DND-41 (cell line): ENCODE results near the gene PTPRO.

Source experiments
- ATAC-seq: fragments of 200-7000 bp; cut with Tn5 transposase; 3 replicates; pipeline ENCODE4 v1.9.1; 2021; ENCODE audit warnings: low read depth; ENCODE audit not compliant: insufficient read depth
- DNase-seq: peaks from one replicate; pipeline ENCODE4 v3.0.0-alpha.2; 2020
- H2AFZ ChIP-seq: 2 replicates; pipeline ENCODE4 v1.6.0; 2012; ENCODE audit warnings: low read depth, low read length
- H3K27ac ChIP-seq: 2 replicates; pipeline ENCODE4 v1.5.1; 2012; ENCODE audit warnings: low read length, inconsistent platforms
- H3K27me3 ChIP-seq: fragments of 200-600 bp; sonication (generic); 2 replicates; pipeline ENCODE4 v1.6.0; 2012; ENCODE audit warnings: low read length, mild to moderate bottlenecking, inconsistent platforms; ENCODE audit not compliant: insufficient read depth, poor library complexity
- H3K36me3 ChIP-seq: 2 replicates; pipeline ENCODE4 v1.5.1; 2012; ENCODE audit warnings: low read length, inconsistent platforms; ENCODE audit not compliant: insufficient read depth
- H3K4me1 ChIP-seq: 2 replicates; pipeline ENCODE4 v1.5.1; 2012; ENCODE audit warnings: mild to moderate bottlenecking, low read length; ENCODE audit not compliant: insufficient read depth
- H3K4me2 ChIP-seq: 2 replicates; pipeline ENCODE4 v1.6.0; 2012; ENCODE audit warnings: mild to moderate bottlenecking, moderate library complexity, low read length, inconsistent platforms; ENCODE audit not compliant: insufficient read depth
- H3K4me3 ChIP-seq, 2 experiments: fragments of 200-600 bp in 1 of 2; shearing (Covaris generic) in 1 of 2; 2 replicates each; pipeline ENCODE4 v1.5.1; 2012 to 2016; ENCODE audit warnings: inconsistent platforms in 2 of 2, low read length in 2 of 2, mild to moderate bottlenecking in 2 of 2, low read depth in 1 of 2, moderate library complexity in 1 of 2
- H3K79me2 ChIP-seq: 2 replicates; pipeline ENCODE4 v1.6.0; 2012; ENCODE audit warnings: low read length, inconsistent platforms; ENCODE audit not compliant: insufficient read depth
- H3K9ac ChIP-seq: 2 replicates; pipeline ENCODE4 v1.6.0; 2012; ENCODE audit warnings: low read depth, mild to moderate bottlenecking, inconsistent platforms, low read length, moderate library complexity
- H3K9me3 ChIP-seq: 2 replicates; pipeline ENCODE4 v1.5.1; 2012; ENCODE audit warnings: low read length, moderate library complexity, mild to moderate bottlenecking, inconsistent platforms; ENCODE audit not compliant: insufficient read depth, severe bottlenecking
- H4K20me1 ChIP-seq: 2 replicates; pipeline ENCODE4 v1.6.0; 2012; ENCODE audit warnings: low read length; ENCODE audit not compliant: insufficient read depth
- EZH2 ChIP-seq: IDR thresholded peaks from 3 replicates; pipeline ENCODE4 v1.6.1; 2012; ENCODE audit warnings: borderline replicate concordance, low read depth, mild to moderate bottlenecking, moderate library complexity, low read length, inconsistent platforms; ENCODE audit not compliant: severe bottlenecking
- TF ChIP-seq, protein P1 (sequence below): IDR thresholded peaks from 2 replicates; pipeline ENCODE4 v1.5.1; 2012; ENCODE audit warnings: borderline replicate concordance, low read length, moderate library complexity, mild to moderate bottlenecking; ENCODE audit not compliant: poor library complexity, severe bottlenecking; ENCODE audit errors: extremely low read depth

The PTPRO gene

DNA sequence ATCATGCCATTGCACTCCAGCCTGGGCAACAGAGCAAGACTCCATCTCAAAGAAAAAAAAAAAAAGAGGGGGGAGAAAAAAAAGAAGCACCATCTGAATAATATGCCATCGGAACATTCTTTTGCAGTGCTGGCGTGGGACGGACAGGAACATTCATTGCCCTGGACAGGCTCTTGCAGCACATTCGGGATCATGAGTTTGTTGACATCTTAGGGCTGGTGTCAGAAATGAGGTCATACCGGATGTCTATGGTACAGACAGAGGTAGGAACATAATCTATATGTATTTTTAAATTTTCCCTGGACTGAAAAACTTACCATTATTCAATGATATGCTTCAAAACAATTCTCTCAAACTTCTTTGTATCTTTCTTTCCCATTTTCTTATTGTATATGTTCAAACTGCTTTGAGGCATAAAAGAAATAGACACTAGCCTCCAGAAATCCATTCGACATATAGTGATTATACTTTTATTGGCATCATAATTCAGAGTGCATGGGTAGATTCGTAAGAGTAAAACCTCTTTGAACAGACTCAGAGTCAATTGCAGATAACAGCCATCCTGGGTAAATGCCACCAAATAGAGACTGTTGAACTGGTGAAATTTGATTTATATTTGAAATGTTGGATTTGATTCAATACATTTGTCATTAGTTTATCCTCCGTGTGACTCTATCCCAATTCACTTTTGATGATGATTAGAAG, 267.2 kb downstream of the PTPRO start:
- ATAC-seq (no peak), DNase-seq (no peak)
- Histone ChIP-seq H3K36me3 (no peaks in the 10 kb centered on the region), H3K4me3 (no peak overlapping the region), H3K9ac (no peak overlapping the region), H3K27me3 (no peaks in the 10 kb centered on the region), H3K4me1 (peaks cover 7% of the 10 kb centered on the region), H3K27ac (no peak overlapping the region), H4K20me1 (no peaks in the 10 kb centered on the region), H2AFZ (no peak overlapping the region), H3K79me2 (no peaks in the 10 kb centered on the region), H3K4me2 (no peak overlapping the region), H3K9me3 (no peaks in the 10 kb centered on the region)
- no peak for TF ChIP-seq EZH2
- TF ChIP-seq, protein P1, sequence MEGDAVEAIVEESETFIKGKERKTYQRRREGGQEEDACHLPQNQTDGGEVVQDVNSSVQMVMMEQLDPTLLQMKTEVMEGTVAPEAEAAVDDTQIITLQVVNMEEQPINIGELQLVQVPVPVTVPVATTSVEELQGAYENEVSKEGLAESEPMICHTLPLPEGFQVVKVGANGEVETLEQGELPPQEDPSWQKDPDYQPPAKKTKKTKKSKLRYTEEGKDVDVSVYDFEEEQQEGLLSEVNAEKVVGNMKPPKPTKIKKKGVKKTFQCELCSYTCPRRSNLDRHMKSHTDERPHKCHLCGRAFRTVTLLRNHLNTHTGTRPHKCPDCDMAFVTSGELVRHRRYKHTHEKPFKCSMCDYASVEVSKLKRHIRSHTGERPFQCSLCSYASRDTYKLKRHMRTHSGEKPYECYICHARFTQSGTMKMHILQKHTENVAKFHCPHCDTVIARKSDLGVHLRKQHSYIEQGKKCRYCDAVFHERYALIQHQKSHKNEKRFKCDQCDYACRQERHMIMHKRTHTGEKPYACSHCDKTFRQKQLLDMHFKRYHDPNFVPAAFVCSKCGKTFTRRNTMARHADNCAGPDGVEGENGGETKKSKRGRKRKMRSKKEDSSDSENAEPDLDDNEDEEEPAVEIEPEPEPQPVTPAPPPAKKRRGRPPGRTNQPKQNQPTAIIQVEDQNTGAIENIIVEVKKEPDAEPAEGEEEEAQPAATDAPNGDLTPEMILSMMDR: no peak

DNA sequence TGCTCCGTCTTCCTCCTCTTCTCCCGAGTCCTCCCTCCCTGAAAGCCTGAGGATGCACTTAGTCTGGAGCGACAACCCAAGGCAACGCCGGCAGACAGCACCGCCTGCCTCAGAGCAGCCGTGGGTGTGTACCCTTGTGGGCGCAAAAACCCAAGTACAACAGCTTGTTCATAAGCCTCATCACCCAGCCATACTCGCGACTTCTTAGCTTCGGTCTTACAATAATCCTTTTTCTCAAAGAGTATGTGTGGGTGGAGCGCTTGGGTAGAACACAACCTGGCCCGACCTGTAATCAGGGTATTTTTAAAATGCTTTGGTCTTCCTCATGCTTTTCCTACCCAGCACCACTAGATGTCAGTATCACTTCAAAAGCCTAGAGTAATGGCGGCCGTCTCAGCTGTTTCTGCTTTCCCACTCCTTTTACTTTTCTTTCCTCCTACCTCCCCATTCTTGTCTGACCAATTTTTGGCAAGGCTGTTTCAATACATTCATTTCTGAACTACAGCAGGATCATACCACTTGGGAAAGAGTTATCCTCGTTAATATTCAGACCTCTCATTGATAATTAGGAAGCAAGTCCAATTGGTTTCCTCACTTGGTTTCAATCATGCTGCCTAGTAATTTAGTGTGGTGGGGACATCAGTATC, 268.0 kb downstream of the PTPRO start:
- Histone ChIP-seq H2AFZ (peak overlapping the region; percentile 87), H3K4me2 (peak overlapping the region; percentile 61), H3K4me1 (peaks cover 7% of the 10 kb centered on the region), H3K9ac (0 out of 2 replicates have a peak overlapping the region, but pooled peaks have one; percentile 8), H3K27me3 (no peaks in the 10 kb centered on the region), H3K36me3 (no peaks in the 10 kb centered on the region), H3K79me2 (no peaks in the 10 kb centered on the region), H3K9me3 (no peaks in the 10 kb centered on the region), H3K4me3 (peak overlapping the region in 1 of 2 experiments; percentile 44; a peak in 2 of 4 replicates), H3K27ac (peak overlapping the region; percentile 15), H4K20me1 (no peaks in the 10 kb centered on the region)
- ATAC-seq (peak; percentile 97), DNase-seq (peak; percentile 60)
- TF ChIP-seq, protein P1: peak; percentile 91
- TF ChIP-seq EZH2: no peak

DNA sequence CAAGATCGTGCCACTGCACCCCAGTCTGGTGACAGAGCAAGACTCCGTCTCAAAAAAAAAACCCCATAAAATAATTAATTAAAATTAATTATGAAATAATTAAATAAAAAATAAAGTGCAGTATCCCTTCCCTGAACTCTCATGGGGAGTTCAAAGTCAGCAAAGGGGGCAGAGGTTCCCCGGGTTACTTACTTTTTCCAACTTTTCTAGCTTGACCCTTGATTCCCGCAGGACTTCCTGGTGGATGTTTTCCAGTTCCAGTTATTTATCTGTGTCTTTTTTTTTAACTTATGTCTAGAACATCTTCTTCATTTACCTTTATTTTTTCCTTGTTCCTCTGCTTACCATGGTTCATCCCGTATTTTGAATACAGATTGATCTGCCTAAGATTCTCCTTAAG, 269.5 kb downstream of the PTPRO start:
- Histone ChIP-seq H3K27ac (no peak overlapping the region), H3K4me3 (no peak overlapping the region), H3K27me3 (no peaks in the 10 kb centered on the region), H3K9me3 (no peaks in the 10 kb centered on the region), H3K9ac (no peak overlapping the region), H3K4me2 (no peak overlapping the region), H3K36me3 (no peaks in the 10 kb centered on the region), H3K4me1 (peaks cover 7% of the 10 kb centered on the region), H3K79me2 (no peaks in the 10 kb centered on the region), H2AFZ (no peak overlapping the region), H4K20me1 (no peaks in the 10 kb centered on the region)
- DNase-seq: no peak
- ATAC-seq: no peak
- TF ChIP-seq, protein P1: no peak
- TF ChIP-seq EZH2: no peak
